Activated CD4-positive, alpha-beta T cell treated with anti-CD3 and anti-CD28 coated beads, Interleukin-2, amount 50 U/mL, for 24 hours (primary cell): ENCODE data around the gene KCNIP3.

Experiments
- DNase-seq, 2 donors: peaks; one replicate each; pipeline ENCODE4 v3.0.0-alpha.2; 2020; ENCODE audit warnings: low read depth in 1 of 2, low spot score in 1 of 2

Gene KCNIP3

DNA sequence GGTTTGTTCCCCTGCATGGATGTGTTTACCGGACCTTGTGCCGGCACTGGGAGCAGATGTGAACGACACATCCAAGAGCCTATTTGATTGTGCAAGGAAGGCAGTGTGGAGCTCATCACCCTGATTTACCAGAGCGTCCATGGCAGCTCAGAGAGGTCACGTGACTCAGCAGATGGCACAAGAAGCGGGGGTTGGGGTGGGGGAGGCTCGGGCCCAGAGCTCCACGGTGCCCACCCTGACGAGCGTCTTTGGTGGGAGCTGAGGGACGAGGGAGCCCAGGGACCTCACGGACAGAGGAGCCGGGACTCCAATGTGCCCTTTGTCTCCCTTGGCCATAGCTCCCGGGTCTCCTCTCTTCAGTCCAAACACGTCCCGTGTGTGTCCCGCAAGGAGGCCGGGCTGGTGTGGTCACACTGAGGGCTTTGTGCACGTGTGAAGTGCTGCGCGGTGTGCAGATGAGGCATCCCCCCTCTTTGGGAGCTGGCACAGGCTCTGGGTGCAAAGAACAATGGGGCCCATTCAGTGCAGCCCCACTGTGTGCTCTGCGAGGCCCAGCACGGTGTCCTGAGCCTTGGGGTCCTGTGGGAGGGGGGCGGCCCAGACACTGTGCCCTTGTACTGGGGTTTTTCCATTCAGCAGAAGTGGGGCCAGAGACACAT lies 15.5 kb downstream of the KCNIP3 start:
- no peak for DNase-seq

DNA sequence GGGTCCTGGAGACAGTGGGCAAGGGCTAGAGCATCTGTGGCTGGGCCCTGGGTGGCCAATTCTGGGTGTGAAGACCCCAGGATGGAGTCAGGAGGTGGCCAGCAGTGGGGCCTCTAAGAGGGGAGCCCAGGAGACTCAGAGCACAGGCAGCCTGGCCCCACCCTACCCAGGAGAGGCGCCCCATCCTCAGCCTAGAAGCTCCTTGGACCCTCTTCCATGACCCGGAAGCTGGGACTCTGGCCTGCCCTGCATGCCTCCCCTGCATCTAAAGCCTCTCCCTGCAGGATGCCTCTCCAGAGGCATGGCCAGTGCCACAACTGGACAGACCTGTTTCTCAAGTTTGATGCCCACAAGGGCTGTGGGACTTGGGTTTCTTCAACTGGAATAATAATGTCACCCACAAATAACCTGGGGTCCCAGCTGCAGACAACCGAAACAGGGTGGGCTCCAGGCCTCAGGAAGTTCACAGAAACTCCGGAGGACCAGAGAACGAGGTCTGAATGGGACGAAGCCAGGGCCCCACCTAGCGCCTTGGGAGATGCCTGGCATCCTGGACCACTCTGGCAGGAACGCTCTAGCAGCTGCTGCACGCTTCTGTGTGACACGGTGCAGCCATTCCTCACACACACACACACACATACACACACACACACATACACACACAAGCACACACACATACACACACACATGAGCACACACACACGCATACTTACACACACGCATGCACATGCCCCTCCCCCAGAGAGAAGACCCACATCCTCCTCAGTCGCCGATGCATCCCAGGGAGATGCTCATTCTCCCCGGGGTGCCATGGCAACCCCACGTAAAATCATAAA lies 16.4 kb downstream of the KCNIP3 start:
- no peak for DNase-seq

DNA sequence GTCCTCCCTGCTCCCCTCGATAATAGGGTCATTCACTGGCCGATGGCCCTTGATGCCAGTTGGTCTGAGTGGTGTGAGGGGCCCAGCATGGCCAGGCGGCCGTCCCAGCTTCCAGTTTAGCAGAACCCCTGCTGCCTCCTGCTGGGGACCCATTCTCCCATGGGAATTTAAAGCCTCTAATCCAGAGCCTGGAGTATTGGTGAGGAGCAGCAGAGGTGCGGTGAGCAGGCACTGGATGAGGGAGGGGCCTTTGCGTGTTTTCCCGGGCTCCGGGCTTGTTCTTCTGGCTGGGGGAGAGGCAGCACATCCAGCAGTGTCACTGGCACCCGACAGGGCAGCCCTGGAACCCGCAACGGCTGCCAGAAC lies 17.4 kb downstream of the KCNIP3 start:
- DNase-seq, result no peak

DNA sequence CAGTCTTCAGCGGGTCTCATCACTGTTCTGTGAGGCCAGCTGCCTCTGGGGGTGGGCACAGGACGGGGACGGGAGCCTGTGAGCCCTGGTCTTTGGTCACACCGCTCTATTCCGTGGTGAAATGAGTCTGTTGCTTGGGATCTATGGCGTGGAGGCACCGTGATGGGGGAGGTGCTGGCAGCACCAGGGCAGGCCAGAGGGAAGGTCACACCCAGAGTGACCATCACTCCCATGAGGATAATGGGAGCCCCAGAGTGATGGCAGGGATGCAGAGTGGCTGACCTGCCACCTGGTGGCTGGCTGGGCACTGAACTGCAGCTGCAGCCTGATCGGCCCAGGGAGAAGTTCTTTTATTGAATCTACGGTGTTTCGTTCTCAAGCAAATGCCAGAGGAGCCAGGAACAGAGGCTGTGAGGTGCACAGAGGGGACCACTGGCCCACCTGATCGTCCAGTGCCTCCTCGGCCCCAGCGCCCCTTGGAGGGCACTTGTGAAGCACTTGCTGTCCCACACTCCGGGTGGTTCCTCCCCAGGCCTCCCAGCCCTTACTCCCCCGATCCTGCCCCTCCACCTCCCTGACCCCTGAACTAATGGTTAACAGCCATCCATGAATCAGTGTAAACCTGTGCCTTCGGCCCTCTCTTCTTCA lies 17.9 kb downstream of the KCNIP3 start:
- DNase-seq, result no peak

DNA sequence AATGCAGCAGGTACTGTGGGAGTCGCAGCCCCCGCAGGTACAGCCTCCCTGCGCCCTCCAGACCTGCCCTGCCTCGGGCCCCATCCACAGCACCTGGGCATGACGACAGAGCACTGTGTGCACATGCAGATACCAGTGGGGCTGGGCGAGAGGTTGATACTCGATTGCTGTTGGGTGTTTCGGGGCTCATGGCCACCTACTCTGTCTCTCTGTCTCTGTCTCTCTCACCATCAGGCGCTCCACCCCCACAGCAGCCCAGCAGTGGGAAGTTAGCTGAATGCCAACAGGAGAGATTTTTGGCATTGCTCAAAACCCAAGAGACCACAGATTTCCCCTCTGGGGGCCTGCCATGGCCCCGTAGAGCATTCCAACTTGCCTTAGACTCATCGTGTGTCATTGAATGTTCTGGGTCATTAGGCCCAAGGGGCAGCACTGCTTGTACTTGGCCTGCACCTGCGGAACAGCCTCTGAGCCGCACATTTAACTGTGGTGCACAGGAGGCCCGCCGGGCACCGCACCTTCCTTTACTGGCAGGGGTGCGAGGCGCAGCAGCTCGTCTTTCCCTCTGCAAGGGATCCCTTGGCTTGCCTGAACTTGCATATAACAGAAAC lies 18.8 kb downstream of the KCNIP3 start:
- DNase-seq, result no peak

DNA sequence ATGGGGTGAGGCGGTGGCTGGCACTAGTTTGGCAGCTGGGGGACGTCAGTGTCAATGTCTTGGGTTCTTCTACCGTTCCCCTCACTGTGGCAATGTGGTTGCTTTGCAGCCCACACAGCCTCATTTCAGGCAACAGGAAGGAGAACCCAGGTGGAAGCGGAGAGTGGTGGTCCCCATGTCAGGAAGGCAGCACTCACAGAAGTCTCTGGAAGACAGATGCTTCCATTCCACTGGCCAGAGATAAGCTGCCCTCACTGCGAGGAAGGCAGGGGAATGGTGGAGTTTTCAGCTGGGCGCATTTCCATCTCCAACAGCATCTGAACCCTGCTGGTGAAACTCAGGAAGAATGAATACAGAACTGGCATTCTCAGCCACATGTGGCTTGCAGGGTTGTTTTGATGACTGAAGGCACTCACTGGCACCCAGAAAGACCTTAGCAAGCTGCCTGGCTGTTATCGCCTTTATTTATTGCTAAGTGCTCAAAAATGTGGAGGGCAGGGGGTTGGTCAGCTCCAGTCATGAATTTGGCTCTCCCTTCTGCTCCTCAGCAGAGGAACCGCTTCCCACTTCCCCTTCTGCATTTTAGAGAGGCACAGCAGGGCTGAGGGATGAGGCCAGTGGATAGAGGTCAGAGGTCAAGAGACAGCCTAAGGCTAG lies 19.4 kb downstream of the KCNIP3 start:
- DNase-seq, result no peak

DNA sequence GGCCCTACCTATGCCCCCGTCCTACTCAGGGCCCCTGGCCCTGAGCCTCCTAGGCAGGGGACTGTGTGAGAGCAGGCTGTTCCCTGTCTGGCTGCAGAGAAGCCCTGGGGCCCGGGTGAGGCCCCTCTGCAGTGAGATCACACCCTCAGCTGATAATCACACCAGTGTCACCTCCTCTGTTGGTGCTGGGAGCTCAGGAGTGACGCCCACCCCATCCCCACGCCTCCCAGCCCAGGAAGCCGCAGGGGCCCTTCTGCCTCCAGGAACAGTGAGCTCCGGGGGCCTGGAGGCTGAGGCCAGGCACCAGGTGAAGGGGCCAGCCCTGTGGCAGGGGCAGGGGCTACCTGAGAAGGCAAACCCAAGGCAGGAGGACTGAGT lies 20.0 kb downstream of the KCNIP3 start:
- DNase-seq, result no peak

DNA sequence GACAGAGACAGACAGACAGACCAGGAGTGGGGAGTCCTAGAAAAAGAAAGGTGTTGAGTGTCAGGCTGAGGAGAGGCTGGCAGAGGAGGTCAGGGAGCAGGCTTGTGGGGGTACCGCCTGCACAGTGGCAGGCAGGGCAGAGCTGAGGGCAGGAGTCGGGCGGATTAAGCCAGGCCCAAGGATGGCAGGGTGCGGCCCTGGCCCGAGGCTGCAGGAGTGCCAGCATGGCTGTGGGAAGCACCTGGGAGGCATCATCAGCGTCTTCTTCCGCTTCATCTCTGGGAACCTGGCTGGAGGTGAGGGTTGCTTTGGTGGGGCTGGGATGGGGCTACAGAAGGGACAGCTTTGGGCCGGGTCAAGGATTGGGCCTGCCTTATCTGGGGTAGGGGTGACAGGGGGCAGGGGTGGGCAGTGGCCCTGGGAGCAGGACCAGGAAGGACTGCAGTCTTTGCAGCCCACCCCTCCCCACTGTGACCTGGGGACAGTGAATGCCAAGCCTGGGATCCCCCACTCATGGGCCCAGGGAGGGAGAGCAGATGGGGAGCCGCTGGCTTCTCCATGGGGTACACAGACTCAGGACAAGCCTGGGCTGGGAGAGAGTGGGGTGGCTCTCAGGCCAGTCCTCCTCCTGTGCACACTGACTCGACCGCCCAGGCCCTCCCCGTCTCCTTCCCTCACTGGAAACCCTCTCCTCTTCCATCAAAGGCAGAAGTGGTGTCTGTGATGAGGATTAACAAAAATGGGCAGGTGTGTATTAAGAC lies 20.7 kb downstream of the KCNIP3 start:
- no peak for DNase-seq

DNA sequence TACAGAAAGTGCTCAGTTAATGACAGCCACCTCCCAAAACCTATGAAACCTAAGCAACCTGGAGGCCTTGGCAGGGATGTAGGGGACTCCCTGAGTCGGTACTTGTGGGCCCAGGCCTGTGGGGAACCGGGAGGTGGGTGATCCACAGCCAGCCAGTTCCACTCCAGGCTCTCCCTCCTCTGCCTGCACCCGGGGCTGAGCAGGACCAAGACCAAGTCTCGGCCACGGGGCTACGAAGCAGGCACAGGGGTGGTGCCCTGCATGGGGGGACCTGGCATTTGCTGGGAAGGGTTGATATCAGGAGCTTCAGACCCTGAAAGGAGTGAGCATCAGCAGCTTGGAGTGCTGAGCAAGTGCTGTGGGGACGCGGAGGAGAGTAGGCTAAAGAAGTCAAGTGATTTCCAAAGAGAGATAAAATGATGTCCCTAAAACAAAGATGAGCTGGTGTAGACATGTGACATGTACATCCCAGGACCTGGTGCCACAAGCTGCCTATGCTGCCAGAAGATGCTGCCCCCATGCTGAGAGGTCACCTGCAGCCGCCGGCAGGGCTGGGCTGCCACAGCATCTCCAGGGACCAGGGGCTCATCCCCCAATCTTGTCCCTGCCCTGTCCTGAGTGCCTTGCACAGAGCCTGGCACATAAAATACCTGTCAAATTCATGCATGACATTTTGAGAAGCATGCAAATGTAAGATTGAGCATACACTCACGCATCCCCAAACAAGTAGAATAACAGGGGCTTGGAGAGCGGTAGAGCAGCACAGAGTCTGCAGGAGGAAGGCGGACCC lies 21.5 kb downstream of the KCNIP3 start:
- DNase-seq, result no peak

DNA sequence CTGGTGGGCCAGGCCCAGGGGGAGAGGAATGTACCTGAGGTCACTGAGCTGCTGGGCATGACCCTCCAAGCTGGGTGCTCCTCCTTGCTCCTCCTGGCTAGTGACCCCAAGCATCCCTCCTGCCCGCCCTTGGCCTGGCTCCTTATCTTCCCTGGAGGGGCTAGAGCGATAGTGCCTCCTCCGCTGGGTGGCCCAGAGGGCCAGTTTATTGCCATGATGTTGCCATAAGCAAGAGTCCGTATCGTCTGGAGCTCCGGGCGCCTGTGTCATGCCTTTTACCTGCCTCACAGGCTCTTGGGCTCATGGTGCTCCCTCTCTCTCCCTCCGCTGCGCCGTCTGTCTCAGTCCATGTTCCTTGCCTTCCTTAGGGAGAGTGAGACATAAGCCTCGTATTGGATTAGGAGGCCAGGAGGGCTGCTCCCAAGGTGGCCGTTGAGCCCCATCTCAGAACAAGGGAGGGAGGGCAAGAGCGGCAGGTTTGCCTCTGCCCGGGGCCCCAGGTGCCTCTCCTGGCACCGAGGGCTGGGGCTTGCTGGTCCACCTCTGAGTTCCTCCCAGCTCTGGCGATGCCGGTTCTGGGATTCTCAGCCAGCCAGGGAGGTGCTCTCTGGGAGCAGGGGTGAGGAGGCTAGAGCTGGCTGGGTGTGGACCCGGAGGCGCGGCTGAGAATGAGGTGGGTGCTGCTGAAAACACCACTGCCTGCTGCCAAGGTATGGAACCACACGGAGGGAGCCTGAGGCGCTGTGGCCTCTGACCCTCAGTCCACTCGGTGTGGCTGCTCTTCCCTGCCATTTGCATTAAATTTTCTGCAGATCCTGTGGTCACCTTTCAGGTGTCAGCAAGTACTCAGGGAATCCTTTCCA lies 22.6 kb downstream of the KCNIP3 start:
- DNase-seq, result no peak

DNA sequence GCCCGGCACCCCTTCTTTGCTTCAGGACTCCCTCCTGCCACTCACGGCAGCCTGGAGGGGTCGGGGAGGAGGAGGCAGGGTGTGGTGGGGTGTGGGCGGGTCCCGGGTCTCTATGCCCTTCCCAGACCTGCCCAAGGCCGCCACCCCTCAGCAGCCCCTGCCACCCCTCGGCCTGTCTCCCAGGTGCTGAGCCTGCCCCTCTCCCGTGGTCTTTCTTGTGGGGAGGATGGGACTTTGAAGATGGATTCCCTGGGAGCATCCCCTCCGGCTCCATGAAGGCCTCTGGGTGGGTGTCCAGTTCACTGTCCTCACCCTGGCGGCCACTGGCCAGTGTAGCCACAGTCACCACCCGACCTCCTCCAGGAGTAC lies 23.2 kb downstream of the KCNIP3 start:
- no peak for DNase-seq

DNA sequence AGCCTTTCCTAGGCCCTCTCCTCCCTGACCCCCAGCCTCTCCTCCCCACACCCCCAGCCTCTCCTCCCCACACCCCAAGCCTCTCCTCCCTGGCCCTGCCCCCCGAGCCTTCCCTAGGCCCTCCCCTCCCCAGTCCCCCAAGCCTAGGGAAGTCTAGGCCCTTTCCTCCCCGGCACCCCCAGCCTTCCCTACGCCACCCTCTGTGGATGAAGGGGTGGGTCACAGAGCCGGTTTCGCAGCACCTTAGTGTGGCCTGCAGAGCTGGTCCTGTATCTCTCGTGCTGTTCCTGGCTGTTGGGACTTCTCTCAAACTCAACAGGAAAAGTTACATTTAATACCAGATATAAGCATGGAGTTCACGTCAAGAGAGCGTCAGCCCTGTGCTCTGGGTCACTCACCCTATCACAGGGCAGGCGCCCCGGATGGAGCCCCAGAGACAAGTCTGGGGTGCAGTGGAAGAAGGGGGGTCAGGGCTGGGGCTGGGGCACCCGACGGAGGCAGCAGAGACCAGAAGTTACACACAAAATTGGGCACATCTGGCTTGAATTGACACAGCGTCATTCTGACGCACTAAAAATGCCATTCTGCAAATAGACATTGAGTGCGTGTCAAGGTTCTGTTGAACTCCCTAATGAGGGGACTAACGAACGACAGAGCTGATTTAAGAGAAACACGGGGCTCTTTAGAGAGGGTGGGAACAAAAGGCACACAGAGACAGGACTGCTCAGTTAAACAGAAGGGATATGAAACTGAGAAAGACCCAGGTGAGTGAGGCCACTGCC lies 24.0 kb downstream of the KCNIP3 start:
- DNase-seq, result no peak

DNA sequence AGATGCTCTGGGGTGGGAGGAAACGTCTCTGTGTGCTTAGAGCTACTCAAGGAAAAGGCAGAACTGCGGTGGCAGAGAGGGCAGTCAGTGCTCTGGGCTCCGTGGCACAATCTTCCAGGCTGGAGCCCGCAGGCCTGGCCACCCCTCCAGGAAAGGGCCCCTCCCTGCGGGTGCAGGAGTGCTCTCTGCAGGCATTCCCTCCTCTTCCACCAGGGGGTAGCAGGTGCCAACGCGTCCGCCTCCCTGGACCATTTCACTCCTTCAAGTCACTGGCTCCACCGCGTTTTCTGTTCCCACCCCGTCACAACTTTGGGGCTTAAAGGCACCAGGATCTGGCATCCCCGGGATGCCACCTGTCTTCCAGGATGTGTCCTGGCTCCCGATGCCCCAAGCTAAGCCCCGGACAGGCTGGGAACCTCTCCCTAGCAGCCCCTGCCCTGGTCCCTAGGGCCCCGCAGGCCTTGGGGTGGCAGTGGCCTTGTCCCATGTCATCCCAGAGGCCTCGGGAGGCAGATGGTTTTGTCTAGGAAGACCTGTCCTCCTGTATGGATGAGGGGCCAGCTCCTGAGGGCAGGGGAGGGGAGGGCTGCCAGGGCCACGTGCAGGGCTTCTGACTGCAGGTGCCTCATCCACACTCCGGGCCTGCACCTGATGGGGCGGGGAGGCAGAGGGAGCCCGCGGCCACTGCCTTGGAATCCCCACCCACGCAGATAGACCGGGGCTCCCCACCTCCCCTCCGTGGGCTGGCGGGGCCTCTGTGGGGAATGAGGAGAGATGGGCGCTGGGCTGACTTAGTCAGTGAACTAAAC lies 26.4 kb downstream of the KCNIP3 start:
- DNase-seq, result no peak

DNA sequence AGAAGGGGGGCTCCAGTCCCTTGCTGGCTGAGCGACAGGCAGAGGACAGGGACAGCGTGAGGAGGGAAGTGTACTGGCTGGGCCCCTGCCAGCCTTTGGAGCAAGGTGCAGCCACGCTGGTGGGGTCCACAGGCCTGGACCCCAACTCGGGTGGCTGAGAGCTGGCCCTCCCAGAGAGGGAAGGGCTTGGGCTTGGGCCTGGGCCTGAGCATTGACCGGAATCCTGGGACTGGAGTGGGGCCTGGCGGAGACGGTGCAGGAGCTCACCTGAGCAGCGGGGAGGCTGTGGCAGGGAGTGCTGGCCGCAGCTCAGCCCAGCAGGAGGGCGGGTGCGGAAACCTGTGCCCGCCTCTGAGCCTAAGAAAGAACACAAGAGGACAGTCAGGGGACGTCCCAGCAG lies 27.9 kb downstream of the KCNIP3 start:
- DNase-seq, result no peak

DNA sequence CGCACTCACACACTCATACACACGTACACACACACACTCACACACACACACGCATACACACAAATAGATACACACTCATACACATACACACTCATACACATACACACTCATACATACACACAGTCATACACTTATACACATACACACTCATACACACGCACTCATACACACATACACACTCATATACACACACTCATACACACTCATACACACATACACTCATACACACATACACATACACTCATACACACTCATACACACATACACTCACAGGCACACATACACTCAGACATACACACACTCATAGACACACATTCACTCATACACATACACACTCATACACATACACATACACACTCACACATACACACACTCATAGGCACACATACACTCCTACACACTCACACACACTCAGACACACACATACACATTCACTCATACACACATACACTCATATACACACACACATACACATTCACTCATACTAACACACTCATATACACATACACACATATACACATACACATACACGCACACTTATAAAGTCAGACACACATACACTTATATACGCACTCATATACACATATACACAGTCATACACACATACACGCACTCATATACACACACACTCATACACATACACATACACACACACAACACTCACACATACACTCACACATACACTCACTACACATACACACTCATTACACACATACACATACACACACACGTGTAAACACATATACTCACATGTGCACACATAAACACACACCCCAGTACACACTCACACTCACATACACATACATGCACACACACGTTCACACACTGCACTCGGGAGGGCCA lies 28.7 kb downstream of the KCNIP3 start:
- DNase-seq, result no peak

DNA sequence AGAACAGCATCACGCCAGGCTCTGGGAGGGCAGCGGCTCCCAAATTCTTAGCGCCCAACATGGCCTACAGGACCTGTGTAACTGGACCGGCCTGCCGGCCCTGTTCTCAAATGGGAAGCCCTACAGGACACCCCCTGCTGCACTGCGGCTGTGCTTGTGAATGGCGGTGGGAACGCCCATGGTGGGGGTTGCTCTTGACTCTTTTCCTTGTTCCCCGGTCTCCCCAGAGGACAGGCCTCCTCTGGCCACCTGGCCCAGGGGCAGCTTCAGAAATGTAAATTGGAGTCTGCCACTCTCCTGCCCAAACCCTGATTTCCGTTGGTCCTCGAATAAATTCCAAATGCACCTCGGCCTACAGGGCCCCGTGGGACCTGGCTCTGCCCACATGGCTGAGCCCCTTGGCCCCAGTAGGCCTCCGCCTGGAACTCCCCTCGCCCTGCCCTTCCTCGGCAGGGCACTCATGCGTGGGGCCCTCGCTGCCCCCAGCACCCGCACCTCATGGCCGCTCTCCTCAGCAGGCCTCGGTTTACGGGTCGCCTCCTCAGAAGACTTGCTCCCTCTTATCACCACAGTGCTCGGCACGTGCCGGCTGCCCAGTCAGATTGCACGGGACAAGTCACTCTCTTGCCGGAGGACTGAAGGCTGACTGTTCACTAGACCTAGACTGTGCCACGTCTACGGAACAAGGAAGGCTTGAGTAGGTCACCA lies 29.4 kb downstream of the KCNIP3 start:
- DNase-seq, result no peak
